Activated T-cell treated with anti-CD3 and anti-CD28 coated beads for 4 hours (primary cell): ENCODE data around the gene DUSP23.

Experiments
- DNase-seq: peaks from one replicate; pipeline ENCODE4 v3.0.0-alpha.2; 2020

The DUSP23 gene

DNA sequence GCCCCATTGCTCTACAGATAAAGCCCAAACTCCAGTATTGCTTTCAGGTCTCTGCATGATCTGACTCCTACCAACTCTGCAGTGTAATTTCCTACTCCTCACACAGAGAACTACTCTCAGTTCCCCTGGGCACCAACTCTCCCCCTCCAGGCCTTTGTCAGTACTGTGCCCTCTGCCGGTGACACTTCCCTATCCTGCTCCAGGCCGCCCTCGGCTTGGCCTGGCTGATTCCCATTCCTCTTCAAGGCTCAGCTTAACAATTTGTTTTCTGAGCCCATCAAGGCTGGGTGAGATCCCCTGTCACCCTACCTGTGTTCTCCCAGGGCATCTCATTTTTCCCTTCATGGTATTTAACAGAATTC lies 48.5 kb downstream of the DUSP23 start:
- DNase-seq: no peak

DNA sequence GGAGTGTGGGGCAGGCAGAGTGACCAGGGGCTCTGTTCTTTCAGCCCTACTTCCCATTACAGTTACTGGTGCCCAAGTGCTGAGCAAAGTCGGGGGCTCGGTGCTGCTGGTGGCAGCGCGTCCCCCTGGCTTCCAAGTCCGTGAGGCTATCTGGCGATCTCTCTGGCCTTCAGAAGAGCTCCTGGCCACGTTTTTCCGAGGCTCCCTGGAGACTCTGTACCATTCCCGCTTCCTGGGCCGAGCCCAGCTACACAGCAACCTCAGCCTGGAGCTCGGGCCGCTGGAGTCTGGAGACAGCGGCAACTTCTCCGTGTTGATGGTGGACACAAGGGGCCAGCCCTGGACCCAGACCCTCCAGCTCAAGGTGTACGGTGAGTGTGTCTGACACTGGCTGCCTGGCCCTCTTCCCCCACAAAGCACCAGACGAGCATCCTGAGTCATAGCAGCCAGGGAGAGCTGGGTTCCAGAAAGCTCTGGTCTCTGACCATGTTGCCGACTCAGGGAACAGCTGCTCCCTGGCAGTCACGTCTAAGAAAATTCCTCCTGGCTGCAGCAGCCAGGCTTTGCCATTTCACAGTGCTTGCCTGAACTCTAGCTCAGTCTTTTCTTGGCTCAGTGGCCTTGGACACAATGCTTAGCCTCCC lies 49.2 kb downstream of the DUSP23 start:
- DNase-seq: no peak

DNA sequence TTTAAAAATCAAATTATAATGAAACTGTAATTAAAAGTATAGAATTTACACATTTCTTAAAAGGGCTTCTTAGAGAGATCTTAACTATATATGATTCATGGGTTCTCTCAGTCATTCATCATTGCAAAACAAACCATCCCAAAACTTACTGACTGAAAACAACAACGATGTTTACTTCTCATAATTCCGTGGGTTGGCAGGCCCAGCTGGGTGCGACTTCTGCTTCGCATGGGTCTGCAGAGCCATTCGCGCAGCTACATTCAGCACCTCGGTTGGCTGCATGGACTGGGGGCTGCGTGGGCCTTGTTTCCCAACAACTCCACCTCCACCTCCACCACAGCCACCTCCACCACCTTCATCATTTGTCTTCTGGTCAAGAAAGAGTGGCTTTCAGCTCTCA lies 50.0 kb downstream of the DUSP23 start:
- DNase-seq: no peak

DNA sequence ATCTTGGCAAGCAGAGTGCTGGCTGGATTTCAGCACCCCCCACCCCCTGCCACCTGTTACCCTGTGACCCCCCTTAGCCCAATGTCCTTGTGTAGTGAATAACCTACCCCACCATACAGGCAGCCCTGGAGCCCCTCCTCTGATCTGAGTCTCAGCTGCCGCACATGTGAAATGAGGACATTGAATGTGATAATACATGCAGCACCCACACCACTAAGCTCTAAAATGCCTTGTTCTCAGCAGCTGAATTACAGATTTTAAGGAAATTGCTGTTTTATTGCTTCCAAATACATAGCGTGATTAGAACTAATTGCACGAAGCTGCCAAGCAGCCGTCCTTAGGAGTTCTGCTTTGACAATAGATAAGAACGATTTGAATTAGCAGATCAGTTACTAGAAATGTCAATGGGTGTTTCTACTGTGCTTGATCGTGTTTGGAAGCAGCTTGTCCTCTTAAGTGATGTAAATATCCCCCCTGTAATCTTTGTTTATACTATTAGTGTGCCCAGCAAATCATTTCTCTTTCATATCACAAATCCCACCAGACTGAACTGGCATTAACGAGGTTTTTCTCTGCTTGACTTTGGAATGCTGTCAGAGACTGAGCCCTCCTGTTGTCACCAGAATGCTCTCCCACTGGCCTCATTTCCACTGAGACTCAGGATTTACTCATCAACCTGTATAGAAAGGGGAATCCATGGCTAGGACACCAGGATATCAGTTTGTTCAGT lies 50.8 kb downstream of the DUSP23 start:
- no peak for DNase-seq
